GM18507 (cell line): ENCODE data around the gene GNPNAT1.
"Not testable (repeated sequence)": the region's sequence is repeated elsewhere in the genome, so short reads cannot be mapped to it uniquely, and the experiment has no call there.

Experiments
- DNase-seq: peaks from one replicate; pipeline ENCODE4 v3.0.0; 2011; ENCODE audit warnings: low read depth; ENCODE audit not compliant: insufficient read length; ENCODE audit errors: extremely low spot score
- FAIRE-seq: peaks from 2 replicates; lab custom pipeline; 2011; peaks lifted over from hg19 to GRCh38; lab: Jason Lieb, UNC

Gene GNPNAT1

GRCh38 chr14:52733824-52734223, 57.6 kb downstream of the GNPNAT1 start:
- no peak for FAIRE-seq
- no peak for DNase-seq

GRCh38 chr14:52730709-52731111, 60.7 kb downstream of the GNPNAT1 start:
- no peak for FAIRE-seq
- DNase-seq: no peak

GRCh38 chr14:52729925-52730708, 61.3 kb downstream of the GNPNAT1 start, which contains the start of gene STYX:
STYX (plus strand) TSS chr14:52730166; CDS start chr14:52730475, 309 bp downstream.
- peak; percentile 98 for FAIRE-seq
- peak; percentile 72 for DNase-seq

- no peak for FAIRE-seq
- DNase-seq: no peak
Observed at GRCh38 chr14:52729585-52729924, 61.9 kb downstream of the GNPNAT1 start.

- DNase-seq: not testable (repeated sequence)
Observed at GRCh38 chr14:52729035-52729434, 62.4 kb downstream of the GNPNAT1 start.

GRCh38 chr14:52727509-52727908, 63.9 kb downstream of the GNPNAT1 start:
- FAIRE-seq, DNase-seq: not testable (repeated sequence)

More at GRCh38 chr14:52729035-52729434, 62.4 kb downstream of the GNPNAT1 start:
- not testable (repeated sequence) for FAIRE-seq
